CD4-positive, CD25-positive, alpha-beta regulatory T cell (primary cell): Measurements from ENCODE around the gene CFAP299. TPM values are rescaled to one million over a fixed set of nuclear protein-coding genes. Genes with fewer than 3 reads are reported as not detected.
A peak's percentile ranks its signal among the peaks of the same experiment; 100 is the strongest.

Experiments
- ATAC-seq, 2 donors: fragments of 150-1000 bp; cut with Tn5 transposase; one replicate each; pipeline ENCODE4 v1.10.0; 2021; ENCODE audit warnings: low read depth in 2 of 2, moderate number of reproducible peaks in 2 of 2, moderate library complexity in 1 of 2
- DNase-seq, 3 donors: peaks; one replicate each; pipeline versions ENCODE4 v3.0.0 to v3.0.0-alpha.2; 2012 to 2022; ENCODE audit warnings: mixed read lengths in 1 of 3
- H3K27ac ChIP-seq: one replicate; pipeline ENCODE4 v1.7.0; 2013; ENCODE audit warnings: mild to moderate bottlenecking, low read length; ENCODE audit not compliant: insufficient read depth, poor library complexity, severe bottlenecking
- H3K27me3 ChIP-seq: one replicate; pipeline ENCODE4 v1.7.0; 2013; ENCODE audit warnings: low read length; ENCODE audit not compliant: control insufficient read depth, insufficient read depth
- H3K36me3 ChIP-seq: one replicate; pipeline ENCODE4 v1.7.0; 2013; ENCODE audit warnings: mild to moderate bottlenecking, low read length, moderate library complexity; ENCODE audit not compliant: control insufficient read depth, insufficient read depth
- H3K4me1 ChIP-seq: 2 replicates; pipeline ENCODE4 v1.7.0; 2013; ENCODE audit warnings: mild to moderate bottlenecking, low read length; ENCODE audit not compliant: insufficient read depth, control insufficient read depth, poor library complexity, severe bottlenecking
- H3K4me3 ChIP-seq: one replicate; pipeline ENCODE4 v1.7.0; 2013; ENCODE audit warnings: low read depth, mild to moderate bottlenecking, low read length, moderate library complexity
- H3K9me3 ChIP-seq, 2 experiments: 1 replicate in 1 of 2; 2 replicates in 1 of 2; pipeline ENCODE4 v1.7.0; 2013; ENCODE audit warnings: low read length in 2 of 2, mild to moderate bottlenecking in 1 of 2, moderate library complexity in 1 of 2; ENCODE audit not compliant: control insufficient read depth in 2 of 2
- H3K27ac Mint-ChIP-seq, 3 donors: one replicate each; pipeline ENCODE4 v1.8.0; 2020 to 2022; ENCODE audit warnings: mild to moderate bottlenecking in 3 of 3, mixed read lengths in 3 of 3, moderate library complexity in 2 of 3
- H3K27me3 Mint-ChIP-seq: one replicate; pipeline ENCODE4 v1.8.0; 2022; ENCODE audit warnings: mild to moderate bottlenecking, mixed read lengths
- H3K36me3 Mint-ChIP-seq: one replicate; pipeline ENCODE4 v1.8.0; 2020; ENCODE audit warnings: mixed read lengths
- H3K4me1 Mint-ChIP-seq, 4 donors: one replicate each; pipeline ENCODE4 v1.8.0; 2020 to 2022; ENCODE audit warnings: mixed read lengths in 4 of 4, mild to moderate bottlenecking in 1 of 4
- H3K4me3 Mint-ChIP-seq, 4 donors: one replicate each; pipeline ENCODE4 v1.8.0; 2020 to 2022; ENCODE audit warnings: mild to moderate bottlenecking in 4 of 4, mixed read lengths in 4 of 4, moderate library complexity in 3 of 4
- H3K9me3 Mint-ChIP-seq, 7 donors: one replicate each; pipeline ENCODE4 v1.8.0; 2020 to 2022; ENCODE audit warnings: mixed read lengths in 7 of 7, mild to moderate bottlenecking in 3 of 7, moderate library complexity in 2 of 7
- polyA plus RNA-seq, 4 donors: library from polyadenylated mRNA; unstranded; fragments of 300-500 nt; fragmentation: Illumina TruSeq; gene quantifications; one replicate each; pipeline ENCODE4 v1.2.3, GENCODE V29; 2021
- total RNA-seq: library from RNA; stranded (reverse); gene quantifications from one replicate; pipeline ENCODE4 v1.2.3, GENCODE V29; 2022

CFAP299 gene
- total and polyA plus RNA-seq, 5 donors from 2014 or later, result not detected

DNA sequence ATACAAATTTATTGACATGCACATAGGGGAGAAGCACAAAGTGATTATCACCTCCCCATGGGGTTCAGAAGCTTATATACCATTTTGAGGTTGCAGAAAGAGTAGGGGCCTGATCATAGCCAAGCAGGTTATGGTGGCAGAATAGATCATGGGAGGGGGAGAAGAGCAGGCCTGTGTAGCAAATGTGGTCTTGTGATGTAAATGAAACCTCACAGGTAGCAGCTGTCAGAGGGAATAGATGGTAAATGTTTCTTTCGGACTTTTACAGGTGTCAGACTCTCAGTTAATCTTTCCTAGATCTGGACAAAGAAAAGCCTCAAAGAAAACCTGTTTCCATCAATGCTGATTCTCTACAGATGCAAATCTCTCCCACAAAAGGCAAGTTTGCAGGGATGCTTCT is 84.4 kb downstream of the CFAP299 start:
- Histone ChIP-seq H3K4me1 (peaks cover 10% of the 10 kb centered on the region), H3K27me3 (no peaks in the 10 kb centered on the region), H3K9me3 (no peaks in the 10 kb centered on the region), H3K27ac (no peak overlapping the region), H3K4me3 (no peak overlapping the region), H3K36me3 (no peaks in the 10 kb centered on the region)
- Mint-ChIP-seq H3K36me3 (no peaks in the 10 kb centered on the region), H3K27me3 (no peaks in the 10 kb centered on the region), H3K4me3 (no peak overlapping the region), H3K9me3 (peaks cover 0 to 6% (median 0%) of the 10 kb centered on the region in 7 donors), H3K4me1 (peaks cover 7 to 27% (median 18%) of the 10 kb centered on the region in 4 donors), H3K27ac (no peak overlapping the region)
- ATAC-seq, result no peak
- no peak for DNase-seq

DNA sequence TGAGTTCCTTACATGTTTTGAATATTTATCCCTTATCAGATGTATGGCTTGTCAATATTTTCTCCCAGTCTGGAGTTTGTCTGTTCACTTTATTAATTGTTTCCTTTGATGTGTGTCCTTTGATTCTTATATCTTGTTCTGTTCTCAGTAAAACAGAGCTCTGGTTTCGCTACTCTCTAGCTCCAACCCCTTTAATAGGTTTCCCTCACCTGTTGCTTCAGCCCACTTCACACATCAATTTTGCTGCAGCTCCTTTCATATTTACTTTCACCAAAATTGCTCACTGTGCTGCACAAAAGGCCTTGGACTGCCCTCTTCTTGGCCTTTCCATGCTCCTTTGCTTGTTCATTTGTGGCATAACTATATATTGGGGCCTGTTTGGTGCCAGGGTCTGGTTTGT is 85.1 kb downstream of the CFAP299 start:
- H3K36me3 ChIP-seq, result no peaks in the 10 kb centered on the region
- Mint-ChIP-seq H3K36me3 (no peaks in the 10 kb centered on the region), H3K4me1 (peaks cover 7 to 30% (median 18%) of the 10 kb centered on the region in 4 donors), H3K4me3 (no peak overlapping the region), H3K27ac (peak overlapping the region in 1 of 3 donors; percentile 43), H3K27me3 (no peaks in the 10 kb centered on the region), H3K9me3 (peaks cover 0 to 6% (median 0%) of the 10 kb centered on the region in 7 donors)
- no peak for ATAC-seq
- peaks cover 10% of the 10 kb centered on the region for H3K4me1 ChIP-seq
- no peak for DNase-seq
- no peak overlapping the region for H3K4me3 ChIP-seq
- H3K27me3 ChIP-seq, result no peaks in the 10 kb centered on the region
- H3K9me3 ChIP-seq, result no peaks in the 10 kb centered on the region
- H3K27ac ChIP-seq, result no peak overlapping the region

DNA sequence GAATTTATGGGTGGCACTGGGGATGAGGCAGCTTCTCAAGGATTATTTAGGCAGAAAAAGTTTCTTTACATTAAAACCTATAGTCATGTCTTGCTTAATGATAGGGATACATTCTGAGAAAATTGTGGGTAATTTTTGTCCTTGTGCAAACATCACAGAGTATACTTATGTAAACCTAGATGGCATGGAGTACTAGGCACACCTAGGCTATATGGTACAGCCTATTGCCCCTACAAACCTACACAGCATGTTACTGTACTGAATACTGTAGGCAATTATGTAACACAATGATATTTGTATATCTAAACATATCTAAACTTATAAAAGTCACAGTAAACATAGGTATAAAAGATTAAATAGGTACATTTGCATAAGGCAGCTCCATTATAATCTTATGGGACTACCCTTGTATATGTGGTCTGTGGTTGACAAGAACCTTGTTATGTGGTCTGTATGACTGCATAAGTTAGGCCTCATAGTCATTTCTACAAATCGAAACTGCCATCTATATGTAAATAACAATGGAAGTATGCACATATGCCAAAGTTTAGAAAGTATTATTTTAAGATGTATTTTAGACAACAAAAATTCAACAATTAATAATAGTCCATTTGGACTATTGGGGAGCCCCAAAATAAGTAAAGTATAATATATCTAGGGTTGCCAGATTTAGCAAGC is 87.3 kb downstream of the CFAP299 start:
- Histone ChIP-seq H3K4me3 (no peak overlapping the region), H3K27me3 (no peaks in the 10 kb centered on the region), H3K27ac (no peak overlapping the region), H3K9me3 (no peaks in the 10 kb centered on the region), H3K4me1 (peaks cover 10% of the 10 kb centered on the region), H3K36me3 (no peaks in the 10 kb centered on the region)
- H3K36me3 Mint-ChIP-seq, result no peaks in the 10 kb centered on the region
- H3K27me3 Mint-ChIP-seq, result no peaks in the 10 kb centered on the region
- DNase-seq (peak in 2 of 3 donors; percentile 40 to 61), ATAC-seq (peak; percentile 79 to 83)
- H3K9me3 Mint-ChIP-seq, result peaks cover 0 to 6% (median 0%) of the 10 kb centered on the region in 7 donors
- no peak overlapping the region for H3K4me3 Mint-ChIP-seq
- H3K27ac Mint-ChIP-seq, result no peak overlapping the region
- peaks cover 7 to 34% (median 17%) of the 10 kb centered on the region in 4 donors for H3K4me1 Mint-ChIP-seq

DNA sequence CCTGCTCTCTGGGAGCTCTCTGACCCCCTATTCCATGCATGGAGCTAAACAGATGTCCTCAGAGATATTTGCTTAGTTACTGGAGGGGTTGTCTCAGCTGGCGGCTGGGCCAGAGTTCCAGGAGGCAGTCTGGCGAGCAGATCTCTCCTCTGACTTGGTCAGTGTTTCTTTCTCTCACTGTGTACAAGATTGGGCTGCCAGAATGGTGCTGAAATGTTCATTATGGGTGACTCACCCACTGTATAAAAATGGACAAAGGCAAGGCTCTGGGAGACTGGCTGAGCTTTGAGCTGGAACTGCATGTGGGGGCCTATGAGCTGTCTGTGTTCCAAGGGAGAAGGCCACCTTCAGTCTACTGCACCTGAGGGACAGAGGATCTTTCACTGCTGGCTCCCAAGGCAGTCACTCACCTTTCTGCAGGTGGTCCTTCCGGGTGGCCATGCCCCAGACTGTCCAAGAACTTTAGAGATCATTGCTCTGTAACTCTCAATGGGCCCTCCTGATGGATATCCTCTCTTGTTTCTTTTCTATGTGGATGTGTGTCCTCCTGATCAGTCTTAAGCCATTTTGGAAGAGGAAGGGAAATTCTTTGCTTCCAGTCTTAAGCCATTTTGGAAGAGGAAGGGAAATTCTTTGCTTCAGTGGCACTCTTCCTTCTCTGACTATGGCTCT is 88.2 kb downstream of the CFAP299 start:
- Histone ChIP-seq H3K4me3 (no peak overlapping the region), H3K9me3 (no peaks in the 10 kb centered on the region), H3K36me3 (no peaks in the 10 kb centered on the region), H3K4me1 (peaks cover 10% of the 10 kb centered on the region), H3K27ac (no peak overlapping the region), H3K27me3 (no peaks in the 10 kb centered on the region)
- Mint-ChIP-seq H3K4me3 (no peak overlapping the region), H3K36me3 (no peaks in the 10 kb centered on the region), H3K27me3 (no peaks in the 10 kb centered on the region), H3K9me3 (peaks cover 0 to 6% (median 0%) of the 10 kb centered on the region in 7 donors), H3K4me1 (peaks cover 7 to 34% (median 17%) of the 10 kb centered on the region in 4 donors), H3K27ac (peak overlapping the region in 2 of 3 donors; percentile 42 to 56)
- DNase-seq, result no peak
- no peak for ATAC-seq

DNA sequence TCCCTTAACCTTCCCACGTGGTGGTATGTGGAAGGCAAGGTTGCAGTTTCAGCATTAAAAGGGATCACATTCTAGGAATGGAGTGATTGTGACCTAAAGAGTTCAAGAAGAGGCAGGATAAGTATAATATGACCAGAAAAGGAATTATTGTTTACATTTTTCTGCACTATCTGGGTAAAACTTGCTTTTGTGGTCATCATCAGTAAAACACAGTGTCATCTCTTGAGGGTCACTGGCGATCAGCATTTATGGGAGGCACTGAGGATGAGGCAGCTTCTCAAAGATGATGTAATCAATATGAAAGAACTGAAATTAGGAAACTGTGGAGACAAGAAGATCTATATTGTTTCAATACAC is 88.7 kb downstream of the CFAP299 start:
- Mint-ChIP-seq H3K36me3 (no peaks in the 10 kb centered on the region), H3K9me3 (peaks cover 0 to 6% (median 0%) of the 10 kb centered on the region in 7 donors), H3K27me3 (no peaks in the 10 kb centered on the region), H3K4me1 (peaks cover 7 to 34% (median 17%) of the 10 kb centered on the region in 4 donors), H3K4me3 (no peak overlapping the region), H3K27ac (peak overlapping the region in 2 of 3 donors; percentile 21 to 42)
- Histone ChIP-seq H3K9me3 (no peaks in the 10 kb centered on the region), H3K36me3 (no peaks in the 10 kb centered on the region), H3K4me1 (peaks cover 10% of the 10 kb centered on the region), H3K27ac (no peak overlapping the region), H3K27me3 (no peaks in the 10 kb centered on the region), H3K4me3 (no peak overlapping the region)
- ATAC-seq (no peak), DNase-seq (no peak)

DNA sequence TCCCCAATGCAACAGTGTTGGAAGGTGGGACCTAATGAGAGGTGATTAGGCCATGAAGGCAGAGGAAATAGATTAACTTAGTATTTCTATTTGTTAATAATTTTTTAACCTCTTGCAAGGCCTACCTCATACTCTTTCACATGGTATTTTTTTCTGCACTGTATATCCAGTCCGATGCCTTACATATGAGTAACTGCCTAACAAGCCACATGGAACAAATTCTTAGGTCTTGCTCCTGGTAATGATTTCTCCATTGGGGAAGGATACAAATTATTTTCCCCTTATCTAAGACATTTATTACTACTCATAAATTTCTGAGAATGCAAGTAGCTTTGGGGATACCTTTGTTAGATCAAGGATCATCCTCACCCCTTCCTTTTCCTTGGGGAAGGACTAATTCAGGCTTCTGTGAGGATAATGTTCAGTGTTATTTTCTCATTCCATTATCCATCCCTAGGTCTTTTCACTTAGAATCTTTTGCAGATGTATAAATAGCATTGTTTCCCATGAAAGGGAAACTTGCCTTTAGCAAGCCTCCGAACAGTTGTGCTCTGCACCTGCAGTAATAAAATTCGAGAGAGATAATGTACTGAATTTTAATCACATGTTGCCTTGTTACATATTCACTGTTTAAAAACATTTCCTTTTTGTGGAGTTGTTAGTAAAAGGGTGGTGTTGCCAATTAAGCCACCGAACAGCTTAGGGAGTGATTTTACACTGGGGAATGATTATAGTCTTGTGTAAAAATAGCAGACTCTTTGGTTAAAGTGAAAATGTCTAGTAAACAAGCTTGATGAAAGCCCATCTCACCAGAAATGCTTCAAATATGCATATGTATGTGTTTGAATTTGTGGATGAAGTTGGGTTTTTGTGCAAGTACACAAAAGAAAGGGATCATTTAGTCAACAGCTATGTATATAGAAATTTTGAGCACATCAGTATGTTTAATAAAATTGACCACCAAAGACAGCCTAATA is 89.9 kb downstream of the CFAP299 start:
- Mint-ChIP-seq H3K9me3 (peaks cover 0 to 6% (median 0%) of the 10 kb centered on the region in 7 donors), H3K4me3 (no peak overlapping the region), H3K36me3 (no peaks in the 10 kb centered on the region), H3K27me3 (no peaks in the 10 kb centered on the region), H3K4me1 (peaks cover 7 to 31% (median 17%) of the 10 kb centered on the region in 4 donors), H3K27ac (no peak overlapping the region)
- ATAC-seq (no peak), DNase-seq (no peak)
- H3K27ac ChIP-seq, result no peak overlapping the region
- no peaks in the 10 kb centered on the region for H3K9me3 ChIP-seq
- no peaks in the 10 kb centered on the region for H3K27me3 ChIP-seq
- H3K4me1 ChIP-seq, result peaks cover 10% of the 10 kb centered on the region
- H3K4me3 ChIP-seq, result no peak overlapping the region
- no peaks in the 10 kb centered on the region for H3K36me3 ChIP-seq

DNA sequence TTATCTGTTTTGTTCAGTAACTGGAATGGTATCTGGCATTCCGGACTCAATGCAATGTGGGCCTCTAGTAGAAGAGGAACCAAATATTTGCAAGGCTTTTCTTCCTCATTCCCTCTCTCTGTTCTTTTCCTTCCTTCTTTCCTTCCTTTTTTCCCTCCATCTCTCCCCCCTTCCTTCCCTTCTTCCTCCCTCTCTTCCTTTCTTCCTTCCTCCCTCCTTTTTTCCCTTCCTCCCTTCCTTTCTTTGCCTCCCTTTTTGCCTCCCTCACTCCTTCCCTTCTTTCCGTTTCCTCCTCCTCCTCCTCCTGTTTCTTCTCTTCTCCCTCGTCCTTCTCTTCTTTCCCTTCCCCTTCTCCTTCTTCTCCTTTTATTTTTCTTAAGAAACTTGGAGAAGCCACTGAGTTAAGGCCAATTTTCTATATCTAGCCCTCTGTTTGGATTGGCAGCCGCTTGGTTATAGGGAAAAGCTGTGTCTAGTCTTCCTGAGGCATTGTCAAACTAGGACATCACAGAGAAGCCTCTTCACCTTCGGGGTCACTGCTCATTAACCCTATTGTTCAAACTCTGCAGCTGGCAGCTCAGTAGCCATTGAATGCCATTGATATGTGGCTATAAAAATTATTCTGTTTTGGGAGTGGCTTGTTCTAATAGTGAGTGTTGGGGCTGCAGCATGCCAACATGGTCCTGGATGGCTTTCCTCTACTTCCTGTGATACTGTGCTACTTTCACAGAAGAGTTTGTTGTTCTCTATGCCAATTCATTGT is 95.9 kb downstream of the CFAP299 start:
- no peaks in the 10 kb centered on the region for H3K4me1 ChIP-seq
- H3K9me3 ChIP-seq, result no peaks in the 10 kb centered on the region
- Mint-ChIP-seq H3K36me3 (no peaks in the 10 kb centered on the region), H3K9me3 (peaks cover 0 to 2% (median 0%) of the 10 kb centered on the region in 7 donors), H3K4me1 (peaks cover 0 to 13% (median 12%) of the 10 kb centered on the region in 4 donors), H3K27ac (no peak overlapping the region), H3K27me3 (peaks cover 18% of the 10 kb centered on the region), H3K4me3 (no peak overlapping the region)
- DNase-seq (no peak), ATAC-seq (no peak)
- H3K36me3 ChIP-seq, result no peaks in the 10 kb centered on the region
- H3K4me3 ChIP-seq, result no peak overlapping the region
- H3K27me3 ChIP-seq, result no peaks in the 10 kb centered on the region
- no peak overlapping the region for H3K27ac ChIP-seq
